HCT116 (cell line): ENCODE results near the gene TRAPPC12.

Source experiments
- EGR1 ChIP-seq: IDR thresholded peaks from 2 replicates; pipeline ENCODE4 v1.6.1; 2012; ENCODE audit warnings: low read depth
- EZH2phosphoT487 ChIP-seq: fragments of 200-600 bp; IDR thresholded peaks from 2 replicates; pipeline ENCODE4 v1.6.1; 2018; ENCODE audit warnings: antibody characterized with exemption, borderline replicate concordance
- FOSL1 ChIP-seq: IDR thresholded peaks from 2 replicates; pipeline ENCODE4 v1.6.1; 2012; ENCODE audit warnings: low read depth
- POLR2A ChIP-seq: IDR thresholded peaks from 2 replicates; pipeline ENCODE4 v1.7.0; 2011; ENCODE audit warnings: borderline replicate concordance; ENCODE audit not compliant: insufficient read depth, insufficient read length; ENCODE audit errors: extremely low read depth
- SIN3A ChIP-seq: IDR thresholded peaks from 2 replicates; pipeline ENCODE4 v1.6.1; 2012; ENCODE audit warnings: low read depth
- YY1 ChIP-seq: IDR thresholded peaks from 2 replicates; pipeline ENCODE4 v1.6.1; 2011; ENCODE audit warnings: low read length, low read depth, moderate library complexity, mild to moderate bottlenecking; ENCODE audit not compliant: insufficient replicate concordance; ENCODE audit errors: extremely low read depth
- TF ChIP-seq, protein P1 (sequence below), 3 experiments: fragments of 200-600 bp in 1 of 3; sonication (generic) in 1 of 3; IDR thresholded peaks in 2 of 3; conservative IDR thresholded peaks in 1 of 3; 2 replicates each; pipeline ENCODE4 v1.5.1; 2012 to 2017; ENCODE audit warnings: low read depth in 2 of 3, low read length in 2 of 3, antibody characterized with exemption in 1 of 3, borderline replicate concordance in 1 of 3, control low read depth in 1 of 3, mild to moderate bottlenecking in 1 of 3, mixed read lengths in 1 of 3, mixed run types in 1 of 3, moderate library complexity in 1 of 3; ENCODE audit not compliant: insufficient read depth in 1 of 3

DNA sequence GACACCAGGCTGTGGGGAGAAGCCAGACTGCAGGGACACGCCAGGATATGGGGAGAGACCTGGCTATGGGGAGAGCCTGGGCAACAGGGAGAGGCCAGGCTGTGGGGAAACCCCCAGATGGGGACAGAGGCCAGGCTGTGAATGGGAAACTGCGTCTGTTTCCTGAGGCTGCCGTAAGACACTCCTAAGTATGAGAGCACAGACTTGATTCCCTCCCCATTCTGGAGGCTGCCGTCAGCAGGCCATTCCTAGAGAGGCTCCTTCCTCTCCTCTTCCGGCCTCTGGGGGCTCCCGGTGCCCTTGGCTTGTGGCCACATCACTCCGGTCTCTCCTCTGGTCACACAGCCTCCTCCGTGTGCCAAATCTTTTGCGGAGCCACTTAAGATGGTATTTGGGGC is 107.5 kb downstream of the TRAPPC12 start:
- TF ChIP-seq, protein P1, sequence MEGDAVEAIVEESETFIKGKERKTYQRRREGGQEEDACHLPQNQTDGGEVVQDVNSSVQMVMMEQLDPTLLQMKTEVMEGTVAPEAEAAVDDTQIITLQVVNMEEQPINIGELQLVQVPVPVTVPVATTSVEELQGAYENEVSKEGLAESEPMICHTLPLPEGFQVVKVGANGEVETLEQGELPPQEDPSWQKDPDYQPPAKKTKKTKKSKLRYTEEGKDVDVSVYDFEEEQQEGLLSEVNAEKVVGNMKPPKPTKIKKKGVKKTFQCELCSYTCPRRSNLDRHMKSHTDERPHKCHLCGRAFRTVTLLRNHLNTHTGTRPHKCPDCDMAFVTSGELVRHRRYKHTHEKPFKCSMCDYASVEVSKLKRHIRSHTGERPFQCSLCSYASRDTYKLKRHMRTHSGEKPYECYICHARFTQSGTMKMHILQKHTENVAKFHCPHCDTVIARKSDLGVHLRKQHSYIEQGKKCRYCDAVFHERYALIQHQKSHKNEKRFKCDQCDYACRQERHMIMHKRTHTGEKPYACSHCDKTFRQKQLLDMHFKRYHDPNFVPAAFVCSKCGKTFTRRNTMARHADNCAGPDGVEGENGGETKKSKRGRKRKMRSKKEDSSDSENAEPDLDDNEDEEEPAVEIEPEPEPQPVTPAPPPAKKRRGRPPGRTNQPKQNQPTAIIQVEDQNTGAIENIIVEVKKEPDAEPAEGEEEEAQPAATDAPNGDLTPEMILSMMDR (IDR thresholded peaks at IDR 0.05 in 2 of 3, conservative IDR thresholded peaks at IDR 0.05 in 1 of 3; ENCODE audit: borderline replicate concordance in 1 of 3, insufficient read depth in 1 of 3, low read depth in 2 of 3, low read length in 2 of 3), result no peak
- TF ChIP-seq EGR1 (no peak), EZH2phosphoT487 (no peak), YY1 (no peak), POLR2A (no peak), FOSL1 (no peak), SIN3A (no peak)
